Activated CD4-positive, alpha-beta T cell treated with anti-CD3 and anti-CD28 coated beads, Interleukin-2, amount 50 U/mL, for 1 hour (primary cell): ENCODE measurements around the gene MGAT5B.
"Not testable (repeated sequence)": the region's sequence is repeated elsewhere in the genome, so short reads cannot be mapped to it uniquely, and the experiment has no call there.

Experiments
- DNase-seq: peaks from one replicate; pipeline ENCODE4 v3.0.0-alpha.2; 2020

MGAT5B gene, protein sequence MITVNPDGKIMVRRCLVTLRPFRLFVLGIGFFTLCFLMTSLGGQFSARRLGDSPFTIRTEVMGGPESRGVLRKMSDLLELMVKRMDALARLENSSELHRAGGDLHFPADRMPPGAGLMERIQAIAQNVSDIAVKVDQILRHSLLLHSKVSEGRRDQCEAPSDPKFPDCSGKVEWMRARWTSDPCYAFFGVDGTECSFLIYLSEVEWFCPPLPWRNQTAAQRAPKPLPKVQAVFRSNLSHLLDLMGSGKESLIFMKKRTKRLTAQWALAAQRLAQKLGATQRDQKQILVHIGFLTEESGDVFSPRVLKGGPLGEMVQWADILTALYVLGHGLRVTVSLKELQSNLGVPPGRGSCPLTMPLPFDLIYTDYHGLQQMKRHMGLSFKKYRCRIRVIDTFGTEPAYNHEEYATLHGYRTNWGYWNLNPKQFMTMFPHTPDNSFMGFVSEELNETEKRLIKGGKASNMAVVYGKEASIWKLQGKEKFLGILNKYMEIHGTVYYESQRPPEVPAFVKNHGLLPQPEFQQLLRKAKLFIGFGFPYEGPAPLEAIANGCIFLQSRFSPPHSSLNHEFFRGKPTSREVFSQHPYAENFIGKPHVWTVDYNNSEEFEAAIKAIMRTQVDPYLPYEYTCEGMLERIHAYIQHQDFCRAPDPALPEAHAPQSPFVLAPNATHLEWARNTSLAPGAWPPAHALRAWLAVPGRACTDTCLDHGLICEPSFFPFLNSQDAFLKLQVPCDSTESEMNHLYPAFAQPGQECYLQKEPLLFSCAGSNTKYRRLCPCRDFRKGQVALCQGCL

DNA sequence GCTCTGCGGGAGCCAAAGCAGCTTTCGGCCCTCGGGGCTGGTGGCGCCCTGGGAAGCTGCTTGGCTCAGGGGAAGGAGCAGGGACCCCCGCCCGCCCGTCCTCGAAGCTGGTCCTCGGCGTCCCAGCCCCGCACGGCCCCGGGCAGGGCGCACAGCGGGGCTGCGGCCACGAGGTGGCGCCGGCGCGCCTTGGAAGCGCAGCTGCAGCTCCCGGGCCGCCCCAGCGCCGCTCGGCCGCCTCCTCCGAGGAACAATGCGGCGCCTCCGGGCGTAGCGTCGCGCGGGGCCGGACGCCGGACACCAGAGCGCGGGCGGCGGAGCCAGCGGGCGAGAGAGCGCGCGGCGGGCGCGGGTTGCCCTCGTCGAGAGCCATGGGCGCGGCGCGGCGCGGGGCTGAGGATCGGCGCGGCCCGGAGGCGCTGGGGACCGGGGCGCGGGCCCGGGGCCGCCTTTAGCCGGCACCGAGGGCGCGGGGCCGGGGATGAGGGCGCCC, at the start of gene MGAT5B:
MGAT5B (plus strand) TSS at position 229 of the 493 bp plus-strand sequence. CDS start 626 bp downstream, outside the sequence.
- peak; percentile 77 for DNase-seq

DNA sequence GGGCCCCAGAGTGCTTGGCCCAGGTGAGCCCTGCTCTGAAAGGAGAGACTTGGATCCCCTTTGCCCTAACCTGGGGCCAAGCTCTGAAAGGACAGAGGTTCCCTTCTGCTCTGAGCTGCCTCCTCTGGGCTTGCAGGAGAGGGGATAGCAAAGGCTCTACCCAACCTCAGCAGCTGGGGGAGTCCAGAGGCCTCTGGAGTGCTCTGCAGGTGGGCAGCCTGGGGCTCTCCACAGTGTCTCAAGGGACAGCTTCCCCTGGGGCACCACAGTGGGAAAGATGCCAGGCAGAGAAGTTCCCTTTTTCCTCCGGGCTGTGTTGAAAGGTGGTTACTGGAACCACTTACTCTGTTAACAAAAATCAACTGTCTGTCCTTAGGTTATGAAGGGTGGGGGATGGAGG, 48.2 kb upstream of the MGAT5B start:
- no peak for DNase-seq

DNA sequence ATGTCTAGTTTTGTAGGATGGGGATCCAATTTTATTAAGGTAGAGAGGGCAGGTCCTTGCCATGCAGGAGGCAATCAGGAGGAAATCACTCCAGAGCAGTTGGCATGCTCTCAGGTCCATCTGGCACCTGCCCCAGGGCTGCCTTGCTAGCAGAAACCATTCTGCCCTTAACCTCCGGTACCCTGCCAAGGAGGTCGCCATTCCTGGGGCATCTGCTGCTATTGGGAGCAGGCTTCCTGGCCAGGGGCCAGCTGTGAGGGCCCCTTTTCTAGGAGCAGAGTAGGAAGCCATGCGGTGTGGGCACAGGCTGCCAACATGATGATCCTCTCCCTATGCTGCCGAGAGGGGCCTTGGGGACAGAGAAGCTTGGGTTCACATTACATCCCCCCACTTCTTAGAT, 47.6 kb upstream of the MGAT5B start:
- DNase-seq = no peak

DNA sequence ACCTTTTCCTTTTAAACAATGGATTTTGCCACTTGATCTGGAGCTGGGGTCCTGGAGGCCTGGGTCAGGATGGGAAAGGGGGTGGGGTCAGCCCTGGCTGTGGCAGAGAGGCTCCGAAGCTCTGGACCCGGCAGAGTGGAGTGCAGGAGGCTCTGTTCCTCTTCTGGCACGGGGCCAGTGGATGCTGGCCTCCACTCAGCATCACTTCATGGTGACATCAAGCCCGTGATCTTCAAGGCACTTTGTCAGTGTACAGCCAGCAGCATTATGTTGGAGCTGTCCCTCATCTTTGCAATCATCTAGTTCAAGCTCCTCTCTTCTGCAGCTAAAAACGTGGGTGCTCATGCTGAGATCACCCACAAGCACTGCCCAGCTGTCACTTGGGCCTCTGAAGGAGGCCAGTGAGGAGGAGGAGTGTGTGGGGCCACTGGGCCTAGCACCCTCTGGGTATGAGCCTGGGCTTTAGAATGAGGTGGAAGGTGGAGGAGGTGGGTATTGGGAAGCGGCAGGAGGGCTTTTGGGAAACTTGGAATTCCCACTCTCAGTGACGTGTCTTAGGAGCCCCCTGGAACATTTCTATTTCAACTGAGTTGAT, 45.9 kb upstream of the MGAT5B start:
- DNase-seq = no peak

DNA sequence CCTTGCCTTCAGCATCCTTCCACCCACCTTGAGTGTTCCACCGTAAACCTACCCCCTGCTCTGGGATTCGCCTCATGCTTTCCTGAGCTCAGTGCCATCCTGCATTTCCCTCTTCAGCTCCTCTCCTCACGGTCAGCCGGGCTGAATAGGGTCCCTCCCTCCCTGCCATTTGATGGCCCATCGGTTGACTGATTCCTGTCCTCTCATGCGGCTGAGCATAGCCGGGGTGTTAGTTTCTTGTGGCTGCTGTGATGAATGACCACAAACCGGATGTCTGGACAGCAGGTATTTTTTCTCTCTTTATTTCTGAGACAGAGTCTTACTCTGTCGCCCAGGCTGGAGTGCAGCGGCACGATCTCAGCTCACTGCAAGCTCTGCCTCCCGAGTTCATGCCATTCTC, 44.1 kb upstream of the MGAT5B start:
- DNase-seq = no peak

DNA sequence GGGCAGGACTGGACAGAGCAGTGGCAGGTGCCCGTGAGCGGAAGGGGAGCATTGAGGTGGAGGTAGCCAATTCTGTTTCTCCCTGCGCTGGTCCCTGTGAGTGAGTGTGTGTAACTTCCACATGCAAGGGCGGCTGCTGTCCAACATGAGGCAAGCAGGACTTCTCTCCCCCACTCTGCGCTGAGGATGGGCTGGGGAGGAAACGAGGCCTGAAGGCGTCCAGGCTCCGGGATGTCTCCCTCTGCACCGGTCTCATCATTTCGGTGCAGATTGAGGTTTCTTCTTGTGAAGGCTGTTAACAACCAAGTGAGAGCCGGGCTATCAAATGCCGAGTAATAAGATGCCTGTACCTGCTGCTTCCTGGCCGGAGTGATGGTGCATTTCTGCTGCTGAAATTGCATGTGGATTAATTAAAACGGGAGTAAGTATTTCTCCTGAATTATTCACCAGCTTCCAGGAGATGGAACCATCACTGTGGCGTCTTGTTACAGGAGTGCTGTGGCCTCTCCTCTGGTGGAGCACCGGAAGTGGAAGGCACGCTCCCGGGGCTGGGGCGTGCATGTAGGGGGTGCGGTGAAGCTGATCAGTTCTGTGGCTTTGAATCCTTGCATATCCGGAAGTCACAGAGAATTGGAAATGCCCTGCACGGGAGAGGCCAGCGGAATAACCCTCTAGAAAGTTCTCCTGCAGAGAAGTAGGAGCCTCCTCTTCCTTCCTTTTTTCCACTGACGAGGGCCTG, 41.7 kb upstream of the MGAT5B start:
- no peak for DNase-seq

DNA sequence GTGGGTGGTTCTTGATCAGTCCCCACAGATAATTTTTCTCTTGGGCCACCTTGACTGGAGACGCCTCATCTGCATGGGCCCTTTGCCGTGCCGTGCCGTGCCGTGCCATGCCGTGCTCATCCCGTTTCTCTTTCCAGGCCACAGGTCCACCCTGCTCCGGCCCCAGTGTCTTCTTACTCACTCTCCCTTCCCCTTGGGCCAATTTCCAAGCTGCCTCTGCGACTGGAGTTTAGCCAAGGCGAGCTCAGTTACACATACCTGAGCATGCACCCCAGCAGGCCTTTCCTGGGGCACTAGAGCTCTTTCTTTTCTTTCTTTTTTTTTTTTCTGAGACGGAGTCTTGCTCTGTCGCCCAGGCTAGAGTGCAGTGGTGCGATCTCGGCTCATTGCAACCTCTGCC, 40.5 kb upstream of the MGAT5B start:
- DNase-seq = no peak

DNA sequence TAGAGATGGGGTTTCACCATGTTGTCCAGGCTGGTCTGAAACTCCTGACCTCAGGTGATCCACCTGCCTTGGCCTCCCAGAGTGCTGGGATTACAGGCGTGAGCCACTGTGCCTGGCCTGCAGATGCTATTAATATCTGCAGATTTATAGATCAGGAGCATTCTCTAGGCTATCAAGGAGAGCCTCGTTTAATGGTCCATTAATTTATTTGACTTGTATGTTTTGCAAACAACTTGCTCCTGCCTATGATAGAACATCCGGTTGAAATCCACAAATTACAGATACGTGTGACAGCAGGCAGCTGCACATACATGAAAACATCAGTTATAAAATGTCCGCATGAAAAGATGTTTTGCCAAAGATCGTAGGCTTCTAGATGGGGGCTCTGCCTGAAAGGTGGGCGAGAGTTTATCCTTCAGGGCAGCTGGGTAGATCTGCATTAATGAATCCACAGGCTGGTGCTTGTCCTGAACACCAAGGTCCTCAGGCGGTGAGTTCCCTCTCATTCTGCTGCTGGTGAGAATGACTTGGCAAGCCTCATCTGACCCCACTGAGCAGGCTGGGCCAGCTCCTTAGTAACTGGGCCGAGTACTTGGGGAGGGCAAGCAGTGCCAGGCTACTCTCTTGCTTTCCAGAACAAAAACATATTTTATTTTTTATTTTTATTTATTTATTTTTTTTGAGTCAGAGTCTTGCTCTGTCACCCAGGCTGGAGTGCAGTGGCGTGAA, 37.1 kb upstream of the MGAT5B start:
- DNase-seq = no peak

DNA sequence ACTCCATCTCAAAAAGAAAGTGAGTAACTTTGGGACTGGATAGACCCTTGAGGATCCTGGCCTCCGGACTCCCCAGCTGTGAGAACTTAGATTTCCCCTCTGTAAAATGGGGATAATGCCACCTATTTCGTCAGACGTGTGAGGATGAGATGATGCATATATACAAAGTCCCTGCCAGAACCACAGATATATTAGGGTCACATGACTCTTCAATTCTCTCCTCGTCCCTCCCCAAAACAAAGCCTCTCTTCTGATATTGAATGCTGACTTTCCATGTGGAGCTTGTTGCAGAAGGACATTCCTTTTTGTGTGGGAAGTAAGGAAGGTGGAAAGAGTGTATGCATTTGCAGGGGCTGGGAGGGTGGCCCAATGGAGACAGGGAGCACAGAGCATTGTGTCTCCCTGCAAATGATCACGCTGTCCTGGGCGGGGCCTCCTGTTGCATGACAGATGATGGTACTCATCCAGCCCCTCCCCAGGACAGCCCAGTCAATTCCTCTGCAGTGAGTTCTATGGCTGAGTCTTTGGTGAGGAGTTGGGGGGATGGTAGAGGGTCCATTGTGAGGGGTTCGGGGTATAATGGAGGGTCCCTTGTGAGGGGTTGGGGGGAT, 35.1 kb upstream of the MGAT5B start:
- no peak for DNase-seq

DNA sequence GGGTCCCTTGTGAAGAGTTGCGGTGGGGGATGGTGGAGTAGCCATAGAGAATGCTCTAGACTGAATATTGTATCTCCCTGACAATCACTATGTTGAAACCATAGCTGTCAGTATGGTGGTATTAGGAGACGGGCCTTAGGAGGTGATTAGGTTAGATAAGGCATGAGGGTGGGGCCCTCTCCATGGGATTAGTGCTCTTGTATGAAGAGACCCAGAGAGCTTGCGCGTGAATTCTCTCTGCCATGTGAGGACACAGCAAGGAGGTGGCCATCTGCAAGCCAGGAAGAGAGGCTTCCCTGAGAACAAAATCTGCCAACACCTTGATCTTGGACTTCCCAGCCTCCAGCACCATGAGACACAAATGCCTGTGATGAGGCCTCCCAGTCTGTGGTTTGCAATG, 34.5 kb upstream of the MGAT5B start:
- no peak for DNase-seq

DNA sequence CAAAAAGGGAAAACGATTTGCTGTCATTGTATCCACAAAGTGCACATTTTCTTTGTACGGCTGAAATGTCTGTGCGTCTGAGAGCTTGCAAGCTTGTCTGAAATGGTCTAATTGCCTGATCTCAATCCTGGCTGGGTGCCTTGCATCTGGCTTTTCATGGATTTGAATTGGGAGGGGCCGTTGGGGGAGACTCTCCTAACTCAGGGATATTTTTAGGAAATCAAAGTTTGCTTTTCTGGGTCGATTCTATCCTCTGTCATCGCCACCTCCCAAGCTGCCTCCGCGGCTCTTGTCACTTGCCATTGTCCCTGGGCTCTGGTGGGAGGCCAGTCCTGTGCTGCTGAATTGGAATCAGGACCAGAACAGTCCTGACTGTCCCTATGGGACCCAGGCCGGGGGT, 33.3 kb upstream of the MGAT5B start:
- no peak for DNase-seq

DNA sequence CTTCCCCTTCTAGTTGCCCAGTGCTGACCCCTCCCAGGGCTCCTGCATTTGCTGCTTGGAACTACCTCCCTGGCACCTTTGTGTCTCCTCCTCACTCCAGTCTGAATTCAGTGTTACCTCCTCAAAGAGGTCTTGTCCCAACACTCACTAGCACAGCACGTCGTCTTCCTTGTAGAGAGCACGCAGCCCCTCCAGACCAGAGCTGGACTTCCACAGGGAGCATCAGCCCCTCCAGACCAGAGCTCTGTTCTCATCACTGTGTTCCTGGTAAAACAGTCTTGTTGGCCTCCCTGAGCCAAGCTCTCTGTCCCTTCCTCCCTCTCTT, 27.8 kb upstream of the MGAT5B start:
- no peak for DNase-seq

DNA sequence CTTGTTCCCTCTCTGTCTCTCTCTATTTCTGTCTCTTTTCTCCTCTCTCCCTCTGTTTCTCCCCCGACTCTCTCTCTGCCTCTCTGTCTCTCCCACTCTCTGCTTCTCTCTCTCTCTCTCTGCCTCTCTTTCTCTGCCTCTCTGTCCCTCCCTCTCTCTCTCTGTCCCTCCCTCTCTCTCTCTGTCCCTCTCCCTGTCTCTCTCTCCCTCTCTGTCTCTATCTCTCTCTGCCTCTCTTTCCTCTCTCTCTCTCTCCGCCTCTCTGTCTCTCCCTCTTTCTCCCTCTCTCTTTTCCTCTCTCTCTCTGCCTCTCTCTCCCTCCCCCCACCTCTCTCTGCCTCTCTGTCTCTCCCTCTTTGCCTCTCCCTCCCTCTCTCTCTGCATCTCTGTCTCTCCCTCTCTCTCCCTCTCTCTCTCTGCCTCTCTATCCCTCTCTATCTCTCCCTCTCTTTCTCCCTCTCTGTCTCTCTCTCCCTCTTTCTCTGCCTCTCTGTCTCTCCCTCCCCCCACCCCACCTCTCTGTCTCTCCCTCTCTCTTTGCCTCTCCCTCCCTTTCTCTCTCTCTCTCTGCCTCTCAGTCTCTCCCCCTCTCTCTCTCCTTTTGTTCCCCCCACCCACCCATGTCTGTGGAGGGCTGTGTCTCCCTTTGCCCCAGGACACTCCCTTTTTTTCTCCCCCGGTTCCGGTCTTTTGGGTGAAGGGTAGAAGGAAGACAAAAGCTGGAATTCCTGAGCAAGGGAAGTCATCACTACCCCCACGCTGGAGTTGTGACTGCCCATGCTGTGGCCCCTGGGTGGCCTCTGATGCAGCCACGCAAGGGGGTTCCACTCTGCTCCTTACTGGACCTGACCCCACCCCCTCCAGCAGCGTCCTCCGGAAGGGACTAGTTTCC, 27.1 kb upstream of the MGAT5B start:
- no peak for DNase-seq

DNA sequence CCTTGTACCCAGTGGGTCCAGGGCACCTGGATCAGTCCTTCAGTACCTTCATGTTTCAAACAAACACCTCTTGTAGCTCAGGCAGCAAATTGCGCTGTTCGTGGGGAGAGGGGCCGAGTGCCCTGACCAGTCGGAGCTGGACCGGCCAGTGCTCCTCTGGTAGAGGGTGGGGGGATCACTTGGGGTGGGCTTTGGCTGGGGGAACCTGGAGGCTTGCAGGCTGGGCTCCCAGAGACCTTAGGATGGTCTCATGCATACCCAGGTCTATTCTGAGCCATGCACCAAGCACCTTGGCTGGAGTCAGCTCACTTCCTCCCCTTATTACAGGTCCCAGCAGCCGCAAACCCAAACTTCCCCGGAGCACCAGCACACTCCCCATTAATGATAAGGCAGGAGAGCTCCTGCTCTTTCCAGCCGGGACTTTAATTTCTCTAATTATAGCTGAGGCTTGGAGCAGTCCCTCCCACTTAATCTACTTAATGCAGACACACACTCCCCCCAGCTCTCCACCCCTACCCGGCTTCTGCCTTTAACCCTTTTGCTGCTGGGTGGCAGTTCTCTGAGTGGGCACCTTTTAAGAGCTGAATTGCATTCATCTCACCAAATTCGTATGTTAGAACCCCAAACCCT, 26.3 kb upstream of the MGAT5B start:
- DNase-seq = no peak

DNA sequence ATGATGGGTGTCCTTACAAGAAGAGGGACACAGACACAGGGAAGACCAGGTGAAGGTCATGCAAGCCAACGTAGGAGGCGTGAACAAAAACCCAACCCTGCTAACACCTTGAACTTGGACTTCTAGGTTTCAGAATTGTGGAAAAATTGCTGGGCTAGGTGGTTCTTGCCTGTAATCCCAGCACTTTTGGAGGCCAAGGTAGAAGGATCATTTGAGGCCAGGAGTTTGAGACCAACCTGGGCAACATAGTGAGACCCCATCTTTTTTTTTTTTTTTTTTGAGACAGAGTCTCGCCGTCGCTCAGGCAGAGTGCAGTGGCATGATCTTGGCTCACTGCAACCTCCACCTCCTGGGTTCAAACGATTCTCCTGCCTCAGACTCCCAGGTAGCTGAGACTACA, 25.1 kb upstream of the MGAT5B start:
- DNase-seq = not testable (repeated sequence)

DNA sequence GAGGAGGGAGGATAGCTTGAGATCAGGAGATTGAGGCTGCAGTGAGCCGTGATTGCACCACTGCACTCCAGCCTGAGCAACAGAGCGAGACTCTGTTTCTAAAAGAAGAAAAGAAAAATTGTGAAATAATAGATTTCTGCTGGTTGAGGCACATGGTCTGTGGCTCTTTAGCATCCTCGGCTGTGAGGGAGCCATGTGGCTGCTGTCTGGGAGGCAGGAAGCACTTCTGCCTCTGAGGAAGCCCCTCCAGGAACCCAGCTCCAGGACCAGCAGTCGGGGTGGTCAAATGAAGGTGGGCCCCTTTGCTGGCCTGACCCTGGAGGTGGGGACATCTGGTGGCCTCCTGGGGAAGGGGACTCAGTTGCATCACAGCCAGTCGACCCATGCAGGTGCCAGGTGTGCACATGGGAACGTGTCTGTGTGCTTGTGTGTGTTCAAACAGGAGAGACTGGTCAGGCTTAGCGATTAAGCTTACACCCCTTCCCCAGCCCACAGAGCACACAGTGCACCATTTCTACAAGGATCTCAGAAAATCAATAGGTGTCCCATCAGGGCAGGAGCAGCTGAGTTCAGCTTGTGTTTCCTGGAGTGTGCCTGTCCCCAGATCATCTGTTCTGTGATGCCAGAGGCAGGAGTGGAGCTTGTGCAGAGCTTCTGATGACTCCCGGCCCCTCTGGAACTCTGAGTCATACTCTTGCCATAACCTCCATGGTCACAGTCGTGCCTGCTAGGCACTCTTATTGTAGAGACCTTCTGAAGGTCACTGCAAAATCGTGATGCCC, 24.3 kb upstream of the MGAT5B start:
- no peak for DNase-seq

DNA sequence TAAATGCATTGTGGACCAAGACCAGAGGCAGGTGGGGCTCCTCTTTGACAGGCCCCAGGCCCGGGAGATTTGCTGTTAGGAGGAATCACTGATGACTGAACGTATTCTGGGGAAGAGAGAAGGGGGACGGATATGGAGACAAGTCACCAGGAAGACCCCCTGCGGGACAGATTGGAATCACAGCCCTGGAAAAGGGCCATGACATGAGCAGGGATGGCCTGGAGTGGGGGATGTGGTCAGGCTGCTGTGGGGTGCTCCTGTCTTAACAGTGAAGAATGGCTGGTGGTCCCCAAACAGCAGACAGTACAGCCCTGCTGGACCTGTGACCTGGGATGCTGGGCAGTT, 23.7 kb upstream of the MGAT5B start:
- no peak for DNase-seq

DNA sequence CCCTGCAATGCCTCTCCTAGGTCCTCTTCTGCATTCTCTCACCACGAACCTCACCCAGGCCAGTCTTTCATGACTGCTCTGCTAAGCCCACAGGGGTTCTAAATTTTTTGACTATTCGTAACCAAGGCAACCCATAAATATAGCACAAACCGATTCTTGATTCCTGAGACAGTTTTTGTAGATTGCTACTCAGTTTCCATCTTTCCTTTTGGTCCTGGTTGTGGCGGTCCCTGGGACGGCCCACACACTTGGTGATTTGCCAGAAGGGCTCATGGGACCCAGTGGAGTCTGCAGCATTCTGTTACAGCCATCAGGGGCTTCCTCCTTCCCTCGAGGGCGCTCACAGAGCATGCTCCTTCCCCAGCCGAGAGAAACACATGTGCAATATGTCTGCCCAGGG, 23.4 kb upstream of the MGAT5B start:
- DNase-seq = no peak

DNA sequence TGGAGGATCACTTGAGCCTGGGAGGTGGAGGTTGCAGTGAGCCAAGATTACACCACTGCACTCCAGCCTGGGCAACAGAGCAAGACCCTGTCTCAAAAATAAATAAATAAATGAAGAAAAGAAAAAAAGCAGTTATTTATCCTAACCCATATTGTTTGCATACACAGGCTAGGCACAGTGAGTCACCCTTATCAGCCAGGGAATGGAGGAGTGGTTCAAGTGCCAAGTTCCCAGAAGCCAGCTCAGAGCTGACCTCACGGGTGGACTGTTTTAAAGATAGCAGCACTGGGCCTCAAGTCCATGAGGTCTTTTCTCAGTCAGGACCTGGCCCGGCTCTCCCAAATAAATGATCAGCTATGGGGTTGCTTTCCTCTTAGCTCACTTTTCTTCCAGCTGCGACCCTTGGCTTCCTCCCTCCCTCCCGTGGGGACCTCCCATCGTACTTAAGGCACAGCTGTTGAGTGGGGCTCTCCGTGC, 22.6 kb upstream of the MGAT5B start:
- no peak for DNase-seq

DNA sequence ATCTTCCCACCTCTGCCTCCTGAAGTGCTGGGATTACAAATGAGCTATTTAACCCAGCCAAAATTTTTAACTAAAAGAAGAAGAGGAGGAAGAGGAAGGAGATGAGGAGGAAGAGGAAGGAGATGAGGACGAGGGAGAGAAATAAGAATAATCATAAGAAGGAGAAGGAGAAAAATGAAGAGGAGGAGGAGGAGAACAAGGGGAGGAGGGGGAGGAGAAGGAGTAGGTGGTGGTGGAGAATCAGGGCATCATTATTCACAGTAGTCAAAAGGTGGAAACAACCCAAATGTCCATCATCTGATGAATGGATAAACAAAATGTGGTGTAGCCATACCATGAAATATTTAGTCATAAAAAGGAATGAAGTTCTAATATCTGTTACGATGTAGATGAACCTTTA, 21.2 kb upstream of the MGAT5B start:
- DNase-seq = no peak
